PC-3 (cell line): ENCODE data around the gene DRD2.

Experiments used
- CTCF ChIP-seq: fragments of 300-600 bp; sonication (generic); conservative IDR thresholded peaks from 2 replicates; pipeline ENCODE4 v1.5.1; 2017; ENCODE audit warnings: antibody characterized with exemption, low read depth, mild to moderate bottlenecking, low read length
- EZH2 ChIP-seq: fragments of 300-600 bp; sonication (generic); IDR thresholded peaks from one replicate; pipeline ENCODE4 v1.6.1; 2017; ENCODE audit warnings: antibody characterized with exemption, mild to moderate bottlenecking, low read length; ENCODE audit not compliant: unreplicated experiment
- EZH2phosphoT487 ChIP-seq: fragments of 300-600 bp; sonication (generic); IDR thresholded peaks from 2 replicates; pipeline ENCODE4 v1.6.1; 2018; ENCODE audit warnings: mild to moderate bottlenecking, antibody characterized with exemption, low read length, borderline replicate concordance

- no peak for TF ChIP-seq EZH2phosphoT487
- TF ChIP-seq CTCF = no peak
- TF ChIP-seq EZH2 = no peak
Measured at GRCh38 chr11:113458189-113458588, 17.0 kb downstream of the DRD2 start.
